ENCODE data around the gene ORAI3. TPM values are rescaled to one million over a fixed set of nuclear protein-coding genes. Genes with fewer than 3 reads are reported as not detected.

ORAI3 gene
- total RNA-seq, 1 donor from 2014 or later = 9.4 TPM

DNA sequence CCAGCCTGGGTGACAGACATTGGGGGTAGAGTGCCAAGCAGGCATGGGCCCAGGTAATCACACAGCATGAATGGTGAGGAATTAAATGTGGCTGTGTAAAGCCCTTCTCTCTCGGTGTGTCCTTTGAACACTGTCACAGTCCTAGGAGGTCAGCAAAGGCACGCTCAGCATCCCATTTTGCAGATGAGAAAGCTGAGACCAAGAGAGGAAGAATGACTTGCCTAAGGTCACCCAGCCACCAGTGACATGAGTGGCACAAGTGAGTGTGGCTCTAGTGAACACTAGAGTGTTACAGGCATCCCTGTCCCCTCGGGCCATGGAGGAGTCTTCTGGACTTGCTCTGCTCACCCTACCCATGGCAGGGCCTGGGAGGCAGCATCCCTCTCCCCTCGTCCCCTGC lies 41.8 kb upstream of the ORAI3 start:
- H3K27ac ChIP-seq (ENCODE audit: low read depth, low read length) = no peak overlapping the region
- no peaks in the 10 kb centered on the region for H3K36me3 ChIP-seq (ENCODE audit: control insufficient read depth in 3 of 3, insufficient read depth in 3 of 3, low read length in 3 of 3)
- H3K4me1 ChIP-seq (ENCODE audit: control insufficient read depth in 3 of 3, insufficient read depth in 3 of 3, low read length in 3 of 3) = peaks cover 6 to 23% (median 9%) of the 10 kb centered on the region in 3 donors
- no peaks in the 10 kb centered on the region for H3K27me3 ChIP-seq (ENCODE audit: control insufficient read depth in 3 of 3, insufficient read depth in 3 of 3, low read length in 3 of 3)
- H3K4me3 ChIP-seq (ENCODE audit: low read length in 3 of 3) = no peak overlapping the region
- H3K9me3 ChIP-seq (ENCODE audit: control insufficient read depth in 3 of 3, low read length in 3 of 3) = no peaks in the 10 kb centered on the region
- H3K9ac ChIP-seq (ENCODE audit: low read depth in 1 of 3, low read length in 3 of 3) = no peak overlapping the region

- Histone ChIP-seq H3K36me3 (ENCODE audit: control insufficient read depth in 3 of 3, insufficient read depth in 3 of 3, low read length in 3 of 3) (no peaks in the 10 kb centered on the region), H3K27me3 (ENCODE audit: control insufficient read depth in 3 of 3, insufficient read depth in 3 of 3, low read length in 3 of 3) (no peaks in the 10 kb centered on the region), H3K9ac (ENCODE audit: low read depth in 1 of 3, low read length in 3 of 3) (no peak overlapping the region), H3K4me3 (ENCODE audit: low read length in 3 of 3) (no peak overlapping the region), H3K9me3 (ENCODE audit: control insufficient read depth in 3 of 3, low read length in 3 of 3) (no peaks in the 10 kb centered on the region), H3K4me1 (ENCODE audit: control insufficient read depth in 3 of 3, insufficient read depth in 3 of 3, low read length in 3 of 3) (no peaks in the 10 kb centered on the region), H3K27ac (ENCODE audit: low read depth, low read length) (no peak overlapping the region)
Observed at GRCh38 chr16:30910427-30911029, 38.3 kb upstream of the ORAI3 start.

GRCh38 chr16:30912794-30913412 lies 36.0 kb upstream of the ORAI3 start:
- no peaks in the 10 kb centered on the region for H3K36me3 ChIP-seq (ENCODE audit: control insufficient read depth in 3 of 3, insufficient read depth in 3 of 3, low read length in 3 of 3)
- H3K9me3 ChIP-seq (ENCODE audit: control insufficient read depth in 3 of 3, low read length in 3 of 3) = no peaks in the 10 kb centered on the region
- no peaks in the 10 kb centered on the region for H3K4me1 ChIP-seq (ENCODE audit: control insufficient read depth in 3 of 3, insufficient read depth in 3 of 3, low read length in 3 of 3)
- H3K9ac ChIP-seq (ENCODE audit: low read depth in 1 of 3, low read length in 3 of 3) = no peak overlapping the region
- H3K4me3 ChIP-seq (ENCODE audit: low read length in 3 of 3) = no peak overlapping the region
- H3K27me3 ChIP-seq (ENCODE audit: control insufficient read depth in 3 of 3, insufficient read depth in 3 of 3, low read length in 3 of 3) = no peaks in the 10 kb centered on the region
- H3K27ac ChIP-seq (ENCODE audit: low read depth, low read length) = no peak overlapping the region

DNA sequence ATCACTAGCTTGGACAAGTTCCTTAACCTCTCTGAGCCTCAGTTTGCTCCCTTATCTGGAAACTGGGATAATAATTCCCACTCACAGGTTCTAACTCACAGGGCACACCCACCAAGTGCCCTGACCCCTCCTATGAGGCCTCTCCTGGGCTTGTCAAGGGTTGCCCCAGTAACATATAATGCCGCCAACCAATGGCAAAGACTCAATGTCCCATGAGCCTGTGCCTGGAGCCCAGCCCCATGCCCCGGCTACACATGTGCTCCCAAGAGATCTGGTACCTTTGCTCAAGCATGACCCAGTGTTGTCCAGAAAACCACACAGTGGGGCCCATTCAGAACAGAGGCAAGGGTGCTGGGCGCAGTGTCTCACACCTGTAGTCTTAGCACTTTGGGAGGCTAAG lies 34.0 kb upstream of the ORAI3 start:
- Histone ChIP-seq H3K27ac (ENCODE audit: low read depth, low read length) (no peak overlapping the region), H3K4me3 (ENCODE audit: low read length in 3 of 3) (no peak overlapping the region), H3K4me1 (ENCODE audit: control insufficient read depth in 3 of 3, insufficient read depth in 3 of 3, low read length in 3 of 3) (no peaks in the 10 kb centered on the region), H3K9ac (ENCODE audit: low read depth in 1 of 3, low read length in 3 of 3) (no peak overlapping the region), H3K36me3 (ENCODE audit: control insufficient read depth in 3 of 3, insufficient read depth in 3 of 3, low read length in 3 of 3) (no peaks in the 10 kb centered on the region), H3K9me3 (ENCODE audit: control insufficient read depth in 3 of 3, low read length in 3 of 3) (no peaks in the 10 kb centered on the region), H3K27me3 (ENCODE audit: control insufficient read depth in 3 of 3, insufficient read depth in 3 of 3, low read length in 3 of 3) (no peaks in the 10 kb centered on the region)

- no peaks in the 10 kb centered on the region for H3K9me3 ChIP-seq (ENCODE audit: control insufficient read depth in 3 of 3, low read length in 3 of 3)
- H3K27ac ChIP-seq (ENCODE audit: low read depth, low read length) = no peak overlapping the region
- peaks cover 9 to 10% (median 10%) of the 10 kb centered on the region in 3 donors for H3K4me1 ChIP-seq (ENCODE audit: control insufficient read depth in 3 of 3, insufficient read depth in 3 of 3, low read length in 3 of 3)
- H3K4me3 ChIP-seq (ENCODE audit: low read length in 3 of 3) = no peak overlapping the region
- no peaks in the 10 kb centered on the region for H3K27me3 ChIP-seq (ENCODE audit: control insufficient read depth in 3 of 3, insufficient read depth in 3 of 3, low read length in 3 of 3)
- H3K36me3 ChIP-seq (ENCODE audit: control insufficient read depth in 3 of 3, insufficient read depth in 3 of 3, low read length in 3 of 3) = no peaks in the 10 kb centered on the region
- no peak overlapping the region for H3K9ac ChIP-seq (ENCODE audit: low read depth in 1 of 3, low read length in 3 of 3)
Observed at GRCh38 chr16:30918614-30919013, 30.3 kb upstream of the ORAI3 start.

GRCh38 chr16:30920891-30921290 lies 28.0 kb upstream of the ORAI3 start:
- Histone ChIP-seq H3K9ac (ENCODE audit: low read depth in 1 of 3, low read length in 3 of 3) (no peak overlapping the region), H3K27me3 (ENCODE audit: control insufficient read depth in 3 of 3, insufficient read depth in 3 of 3, low read length in 3 of 3) (no peaks in the 10 kb centered on the region), H3K36me3 (ENCODE audit: control insufficient read depth in 3 of 3, insufficient read depth in 3 of 3, low read length in 3 of 3) (peaks cover 0 to 2% (median 0%) of the 10 kb centered on the region in 3 donors), H3K9me3 (ENCODE audit: control insufficient read depth in 3 of 3, low read length in 3 of 3) (no peaks in the 10 kb centered on the region), H3K4me3 (ENCODE audit: low read length in 3 of 3) (no peak overlapping the region), H3K27ac (ENCODE audit: low read depth, low read length) (no peak overlapping the region), H3K4me1 (ENCODE audit: control insufficient read depth in 3 of 3, insufficient read depth in 3 of 3, low read length in 3 of 3) (peaks cover 10 to 17% (median 11%) of the 10 kb centered on the region in 3 donors)

GRCh38 chr16:30921459-30921747 lies 27.5 kb upstream of the ORAI3 start:
- H3K9ac ChIP-seq (ENCODE audit: low read depth in 1 of 3, low read length in 3 of 3) = peak overlapping the region; percentile 62 to 80 (median 70)
- peaks cover 10 to 17% (median 11%) of the 10 kb centered on the region in 3 donors for H3K4me1 ChIP-seq (ENCODE audit: control insufficient read depth in 3 of 3, insufficient read depth in 3 of 3, low read length in 3 of 3)
- peaks cover 0 to 3% (median 2%) of the 10 kb centered on the region in 3 donors for H3K36me3 ChIP-seq (ENCODE audit: control insufficient read depth in 3 of 3, insufficient read depth in 3 of 3, low read length in 3 of 3)
- peak overlapping the region; percentile 89 for H3K27ac ChIP-seq (ENCODE audit: low read depth, low read length)
- H3K27me3 ChIP-seq (ENCODE audit: control insufficient read depth in 3 of 3, insufficient read depth in 3 of 3, low read length in 3 of 3) = no peaks in the 10 kb centered on the region
- H3K9me3 ChIP-seq (ENCODE audit: control insufficient read depth in 3 of 3, low read length in 3 of 3) = no peaks in the 10 kb centered on the region
- peak overlapping the region; percentile 70 to 87 (median 71) for H3K4me3 ChIP-seq (ENCODE audit: low read length in 3 of 3)

DNA sequence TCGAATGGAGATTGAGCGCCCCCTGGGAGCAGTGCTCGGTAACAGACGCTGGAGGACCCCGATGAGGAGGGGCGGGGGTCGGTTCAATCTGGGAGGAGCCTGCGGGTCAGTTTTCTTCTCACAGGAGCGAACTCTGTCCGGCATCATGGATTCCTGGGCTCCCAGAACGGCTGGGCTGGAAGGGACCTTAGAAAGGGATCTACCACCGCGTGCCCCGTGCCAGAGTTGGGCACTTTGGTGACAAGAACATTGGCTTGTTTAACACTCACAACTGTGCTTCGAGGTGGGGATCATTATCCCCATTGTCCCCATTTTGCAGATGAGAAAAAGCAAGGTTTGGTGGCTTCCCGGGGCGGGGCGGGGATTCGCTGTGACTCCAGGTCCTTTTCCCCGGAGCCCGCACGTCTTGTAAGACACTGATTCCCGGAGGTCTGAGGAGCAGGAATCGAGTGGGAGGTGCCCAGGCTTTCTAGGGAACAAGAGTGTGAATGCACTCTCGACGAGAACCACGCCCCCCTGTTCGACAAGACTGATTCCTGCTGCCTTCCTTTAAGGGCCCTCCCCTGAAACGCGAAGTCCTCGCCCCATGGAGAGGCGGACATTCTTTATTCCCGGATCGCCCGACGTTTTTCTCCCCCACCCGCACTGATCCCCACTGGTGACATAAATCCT lies 27.0 kb upstream of the ORAI3 start:
- Histone ChIP-seq H3K27me3 (ENCODE audit: control insufficient read depth in 3 of 3, insufficient read depth in 3 of 3, low read length in 3 of 3) (no peaks in the 10 kb centered on the region), H3K27ac (ENCODE audit: low read depth, low read length) (peak overlapping the region; percentile 89), H3K4me1 (ENCODE audit: control insufficient read depth in 3 of 3, insufficient read depth in 3 of 3, low read length in 3 of 3) (peaks cover 10 to 17% (median 11%) of the 10 kb centered on the region in 3 donors), H3K4me3 (ENCODE audit: low read length in 3 of 3) (peak overlapping the region; percentile 70 to 87 (median 71)), H3K9ac (ENCODE audit: low read depth in 1 of 3, low read length in 3 of 3) (peak overlapping the region; percentile 62 to 80 (median 70)), H3K9me3 (ENCODE audit: control insufficient read depth in 3 of 3, low read length in 3 of 3) (no peaks in the 10 kb centered on the region), H3K36me3 (ENCODE audit: control insufficient read depth in 3 of 3, insufficient read depth in 3 of 3, low read length in 3 of 3) (peaks cover 0 to 3% (median 2%) of the 10 kb centered on the region in 3 donors)

- H3K27me3 ChIP-seq (ENCODE audit: control insufficient read depth in 3 of 3, insufficient read depth in 3 of 3, low read length in 3 of 3) = no peaks in the 10 kb centered on the region
- H3K4me3 ChIP-seq (ENCODE audit: low read length in 3 of 3) = peak overlapping the region; percentile 71 to 95 (median 82)
- H3K9ac ChIP-seq (ENCODE audit: low read depth in 1 of 3, low read length in 3 of 3) = peak overlapping the region; percentile 69 to 80 (median 70)
- peaks cover 10 to 17% (median 11%) of the 10 kb centered on the region in 3 donors for H3K4me1 ChIP-seq (ENCODE audit: control insufficient read depth in 3 of 3, insufficient read depth in 3 of 3, low read length in 3 of 3)
- no peaks in the 10 kb centered on the region for H3K9me3 ChIP-seq (ENCODE audit: control insufficient read depth in 3 of 3, low read length in 3 of 3)
- H3K36me3 ChIP-seq (ENCODE audit: control insufficient read depth in 3 of 3, insufficient read depth in 3 of 3, low read length in 3 of 3) = peaks cover 0 to 3% (median 2%) of the 10 kb centered on the region in 3 donors
- peak overlapping the region; percentile 89 for H3K27ac ChIP-seq (ENCODE audit: low read depth, low read length)
Observed at GRCh38 chr16:30922420-30922959, 26.4 kb upstream of the ORAI3 start.
